ENCODE results near the gene MZT2A. TPM values are rescaled to one million over a fixed set of nuclear protein-coding genes. Genes with fewer than 3 reads are reported as not detected.
"Not testable (repeated sequence)": the region's sequence is repeated elsewhere in the genome, so short reads cannot be mapped to it uniquely, and the experiment has no call there.

MZT2A gene
- total RNA-seq, 1 donor from 2014 or later, result 45.0 TPM

DNA sequence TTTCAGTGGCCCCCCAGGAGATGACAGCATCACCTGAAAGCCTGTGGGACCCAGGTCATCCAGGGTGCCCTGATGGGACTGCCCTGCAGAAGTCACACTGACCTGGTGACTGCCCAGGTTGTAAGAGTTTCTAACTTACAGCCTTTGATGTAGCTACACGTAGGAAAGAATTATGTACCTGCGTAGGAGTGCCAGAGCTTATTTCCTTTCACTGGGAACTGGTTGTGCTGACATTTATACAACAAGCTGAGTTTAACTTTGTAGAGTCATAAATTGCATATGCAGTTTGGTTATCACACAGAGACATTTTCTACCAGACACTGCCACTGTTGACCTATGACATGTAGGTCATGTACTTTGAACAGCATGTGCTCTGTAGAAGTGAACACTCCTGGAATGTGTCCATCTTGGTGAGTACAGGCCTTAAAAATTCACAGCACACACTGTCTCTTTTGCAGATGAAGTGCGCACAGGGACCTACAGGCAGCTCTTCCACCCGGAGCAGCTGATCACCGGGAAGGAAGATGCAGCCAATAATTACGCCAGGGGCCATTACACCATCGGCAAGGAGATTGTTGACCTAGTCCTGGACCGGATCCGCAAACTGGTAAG is 13.2 kb downstream of the MZT2A start:
- H3K4me1 ChIP-seq; H3F3A ChIP-seq (ENCODE audit: low read depth); H2AFZ ChIP-seq (replicated peaks); H3K79me2 ChIP-seq (ENCODE audit: low read depth); H3K27ac ChIP-seq; H3K36me3 ChIP-seq; H3K27me3 Mint-ChIP-seq (ENCODE audit: insufficient read depth, low read depth); H3K4me3 Mint-ChIP-seq; H3K9me3 ChIP-seq (ENCODE audit: low read depth); H3K4me2 ChIP-seq; H3K9me3 Mint-ChIP-seq; H3K9ac ChIP-seq; DNase-seq (ENCODE audit: low spot score); H3K27me3 ChIP-seq; H3K27ac Mint-ChIP-seq; H4K20me1 ChIP-seq (ENCODE audit: low read depth); H3K36me3 Mint-ChIP-seq; H3K4me1 Mint-ChIP-seq; H3K4me3 ChIP-seq: not testable (repeated sequence)

GRCh38 chr2:131478074-131478849 is 13.9 kb downstream of the MZT2A start:
- H3K36me3 Mint-ChIP-seq, result not testable (repeated sequence)

GRCh38 chr2:131477227-131477626 is 15.0 kb downstream of the MZT2A start:
- H3K27me3 ChIP-seq; H3K79me2 ChIP-seq (ENCODE audit: low read depth); H2AFZ ChIP-seq (replicated peaks); H3K4me1 ChIP-seq; H3K9ac ChIP-seq; H3K27ac Mint-ChIP-seq; H4K20me1 ChIP-seq (ENCODE audit: low read depth); H3K4me3 Mint-ChIP-seq; H3F3A ChIP-seq (ENCODE audit: low read depth); H3K4me2 ChIP-seq; H3K27me3 Mint-ChIP-seq (ENCODE audit: insufficient read depth, low read depth); DNase-seq (ENCODE audit: low spot score); H3K9me3 Mint-ChIP-seq; H3K9me3 ChIP-seq (ENCODE audit: low read depth); H3K4me3 ChIP-seq; H3K36me3 Mint-ChIP-seq; H3K4me1 Mint-ChIP-seq; H3K36me3 ChIP-seq; H3K27ac ChIP-seq: not testable (repeated sequence)

More at GRCh38 chr2:131478074-131478849, 13.9 kb downstream of the MZT2A start:
- not testable (repeated sequence) for H3K4me2 ChIP-seq; H3K4me3 ChIP-seq; H3K27ac ChIP-seq; H3K27me3 ChIP-seq; H3K9me3 Mint-ChIP-seq; DNase-seq (ENCODE audit: low spot score); H3K27ac Mint-ChIP-seq; H3F3A ChIP-seq (ENCODE audit: low read depth); H3K36me3 ChIP-seq; H3K9ac ChIP-seq; H3K4me1 ChIP-seq; H2AFZ ChIP-seq (replicated peaks); H3K9me3 ChIP-seq (ENCODE audit: low read depth); H3K27me3 Mint-ChIP-seq (ENCODE audit: insufficient read depth, low read depth); H4K20me1 ChIP-seq (ENCODE audit: low read depth); H3K4me3 Mint-ChIP-seq; H3K4me1 Mint-ChIP-seq; H3K79me2 ChIP-seq (ENCODE audit: low read depth)

DNA sequence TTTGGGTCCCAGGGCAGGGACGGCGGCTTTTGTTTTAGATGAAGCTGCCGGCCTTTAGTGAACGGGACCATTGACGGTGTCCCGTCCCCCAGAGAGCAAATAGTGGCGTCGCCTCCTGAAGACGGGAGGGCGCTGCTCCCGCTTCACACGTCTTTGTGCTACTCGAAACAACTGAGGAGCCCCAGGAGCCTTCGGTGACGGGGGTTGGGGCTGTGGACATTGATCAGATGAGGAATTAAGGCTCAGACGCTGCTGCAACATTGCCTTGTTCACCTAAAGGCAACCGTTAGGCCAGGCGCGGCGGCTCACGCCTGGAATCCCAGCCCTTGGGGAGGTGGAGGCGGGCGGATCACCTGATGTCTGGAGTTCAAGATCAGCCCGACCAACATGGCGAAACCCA is 15.8 kb downstream of the MZT2A start:
- H3K36me3 ChIP-seq; H3K27me3 ChIP-seq; H3K79me2 ChIP-seq (ENCODE audit: low read depth); H3K9ac ChIP-seq; H3K4me2 ChIP-seq; H3K27me3 Mint-ChIP-seq (ENCODE audit: insufficient read depth, low read depth); H3K36me3 Mint-ChIP-seq; H3K4me3 Mint-ChIP-seq; H3F3A ChIP-seq (ENCODE audit: low read depth); H2AFZ ChIP-seq (replicated peaks); H3K4me1 ChIP-seq; H3K27ac Mint-ChIP-seq; DNase-seq (ENCODE audit: low spot score); H3K27ac ChIP-seq; H3K4me1 Mint-ChIP-seq; H3K9me3 Mint-ChIP-seq; H3K4me3 ChIP-seq; H3K9me3 ChIP-seq (ENCODE audit: low read depth); H4K20me1 ChIP-seq (ENCODE audit: low read depth): not testable (repeated sequence)

DNA sequence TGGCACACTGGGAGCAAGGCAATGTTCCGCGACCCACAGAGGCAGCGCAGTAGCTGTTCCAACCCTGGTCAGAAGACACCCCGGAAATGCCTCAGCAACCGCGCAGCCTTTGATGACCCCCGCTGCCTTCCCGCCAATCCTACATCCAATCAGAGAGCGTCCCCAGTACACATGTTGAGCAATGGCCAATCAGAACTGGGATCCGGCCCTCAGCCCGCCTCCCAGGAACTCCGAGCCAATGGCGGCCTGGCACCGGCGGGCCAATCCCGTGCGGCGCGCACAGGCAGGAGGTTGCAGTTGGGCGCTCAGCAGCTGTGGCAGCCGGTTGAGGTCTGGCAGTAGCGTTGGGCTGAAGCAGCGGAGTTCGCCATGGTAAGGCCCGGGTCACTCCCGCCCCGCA is 16.4 kb downstream of the MZT2A start, which contains the start of gene TUBA3D:
TUBA3D (plus strand) TSS at position 289 of the 400 bp plus-strand sequence; CDS start at position 370, 81 bp downstream.
- TF ChIP-seq EZH2phosphoT487 (IDR thresholded peaks at IDR 0.05) (no peak), EZH2 (IDR thresholded peaks at IDR 0.05) (no peak)
- no peaks in the 10 kb centered on the region for H3K36me3 ChIP-seq
- Mint-ChIP-seq H3K4me1 (no peaks in the 10 kb centered on the region), H3K36me3 (no peaks in the 10 kb centered on the region), H3K27ac (no peak within 1 kb of the TSS), H3K4me3 (no peak within 1 kb of the TSS), H3K27me3 (ENCODE audit: insufficient read depth, low read depth) (peaks cover 4% of the 10 kb centered on the region), H3K9me3 (no peaks in the 10 kb centered on the region)
- H2AFZ ChIP-seq (replicated peaks), result no peak within 1 kb of the TSS
- H3K4me1 ChIP-seq, result no peaks in the 10 kb centered on the region
- H3K27ac ChIP-seq, result no peak within 1 kb of the TSS
- no peak within 1 kb of the TSS for H3K4me2 ChIP-seq
- DNase-seq (ENCODE audit: low spot score), result no peak
- H3K4me3 ChIP-seq, result no peak within 1 kb of the TSS
- no peaks in the 10 kb centered on the region for H4K20me1 ChIP-seq (ENCODE audit: low read depth)
- H3K9ac ChIP-seq, result no peak within 1 kb of the TSS
- no peaks in the 10 kb centered on the region for H3K9me3 ChIP-seq (ENCODE audit: low read depth)
- no peaks in the 10 kb centered on the region for H3K27me3 ChIP-seq
- H3F3A ChIP-seq (ENCODE audit: low read depth), result no peaks in the 10 kb centered on the region
- no peaks in the 10 kb centered on the region for H3K79me2 ChIP-seq (ENCODE audit: low read depth)

DNA sequence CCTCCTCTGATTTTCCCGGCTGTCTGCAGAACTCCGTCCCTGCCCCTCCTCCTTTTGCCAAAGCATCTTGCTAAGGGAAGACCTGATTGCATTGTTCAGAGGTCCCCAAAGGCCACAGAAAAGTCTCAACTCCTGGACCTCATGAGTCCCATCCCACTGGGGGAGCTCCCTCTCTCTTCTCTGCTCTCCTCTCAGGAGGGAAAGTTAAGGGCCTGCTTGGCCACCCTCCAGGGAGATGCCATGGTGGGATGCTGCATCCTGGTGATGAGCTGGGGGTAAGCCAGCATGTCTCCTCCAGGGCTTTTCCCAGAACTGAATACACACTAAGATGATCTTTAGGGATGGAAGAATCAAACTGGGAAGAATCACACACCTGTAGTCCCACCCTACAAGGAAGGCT is 18.9 kb downstream of the MZT2A start:
- not testable (repeated sequence) for H3K4me3 ChIP-seq; H3K36me3 ChIP-seq; H3K4me3 Mint-ChIP-seq; H3K27me3 Mint-ChIP-seq (ENCODE audit: insufficient read depth, low read depth); H3K4me1 Mint-ChIP-seq; H3K27me3 ChIP-seq; H3K27ac ChIP-seq; H3K9me3 Mint-ChIP-seq; H4K20me1 ChIP-seq (ENCODE audit: low read depth); H3K36me3 Mint-ChIP-seq; H2AFZ ChIP-seq (replicated peaks); H3K4me1 ChIP-seq; H3K27ac Mint-ChIP-seq; H3K9me3 ChIP-seq (ENCODE audit: low read depth); H3K79me2 ChIP-seq (ENCODE audit: low read depth); DNase-seq (ENCODE audit: low spot score); H3K9ac ChIP-seq; H3F3A ChIP-seq (ENCODE audit: low read depth); H3K4me2 ChIP-seq

DNA sequence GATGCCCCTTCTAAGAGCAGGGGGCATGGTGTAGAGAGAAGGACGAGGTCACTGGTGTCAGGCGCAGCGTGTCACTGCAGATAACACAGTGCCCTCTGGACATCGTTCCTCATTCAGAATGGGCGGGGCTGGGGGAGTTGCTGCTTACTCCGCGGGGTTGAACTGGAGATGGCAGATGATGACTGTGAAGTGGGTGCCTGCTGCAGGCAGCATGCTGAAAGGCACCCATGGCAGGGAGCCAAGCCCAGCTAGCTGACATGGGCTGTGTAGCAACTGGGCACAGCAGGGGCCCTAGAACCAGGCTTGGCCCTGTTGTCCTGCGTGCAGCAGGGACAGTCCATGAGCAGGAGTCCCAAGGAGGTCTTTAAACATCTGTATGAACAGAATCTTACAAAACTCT is 20.6 kb downstream of the MZT2A start:
- not testable (repeated sequence) for H3K9ac ChIP-seq; H3K27me3 Mint-ChIP-seq (ENCODE audit: insufficient read depth, low read depth); H2AFZ ChIP-seq (replicated peaks); DNase-seq (ENCODE audit: low spot score); H3K79me2 ChIP-seq (ENCODE audit: low read depth); H3K4me3 Mint-ChIP-seq; H3K4me3 ChIP-seq; H3K36me3 ChIP-seq; H3K36me3 Mint-ChIP-seq; H3K27me3 ChIP-seq; H3K9me3 ChIP-seq (ENCODE audit: low read depth); H3K4me1 Mint-ChIP-seq; H3F3A ChIP-seq (ENCODE audit: low read depth); H4K20me1 ChIP-seq (ENCODE audit: low read depth); H3K4me1 ChIP-seq; H3K4me2 ChIP-seq; H3K27ac Mint-ChIP-seq; H3K27ac ChIP-seq; H3K9me3 Mint-ChIP-seq

GRCh38 chr2:131470944-131471343 is 21.3 kb downstream of the MZT2A start:
- not testable (repeated sequence) for H3K4me3 ChIP-seq; H3K27me3 ChIP-seq; H3K27me3 Mint-ChIP-seq (ENCODE audit: insufficient read depth, low read depth); H3K9ac ChIP-seq; H3K4me2 ChIP-seq; H3K36me3 Mint-ChIP-seq; DNase-seq (ENCODE audit: low spot score); H3K9me3 Mint-ChIP-seq; H3K27ac ChIP-seq; H3K36me3 ChIP-seq; H3F3A ChIP-seq (ENCODE audit: low read depth); H3K4me1 ChIP-seq; H3K4me3 Mint-ChIP-seq; H2AFZ ChIP-seq (replicated peaks); H3K9me3 ChIP-seq (ENCODE audit: low read depth); H3K79me2 ChIP-seq (ENCODE audit: low read depth); H4K20me1 ChIP-seq (ENCODE audit: low read depth); H3K27ac Mint-ChIP-seq; H3K4me1 Mint-ChIP-seq
